EL (cell line): Measurements from ENCODE around the gene JAK3.

Experiments used
- DNase-seq: peaks from one replicate; pipeline ENCODE4 v3.0.0-alpha.2; 2016

JAK3 gene

DNA sequence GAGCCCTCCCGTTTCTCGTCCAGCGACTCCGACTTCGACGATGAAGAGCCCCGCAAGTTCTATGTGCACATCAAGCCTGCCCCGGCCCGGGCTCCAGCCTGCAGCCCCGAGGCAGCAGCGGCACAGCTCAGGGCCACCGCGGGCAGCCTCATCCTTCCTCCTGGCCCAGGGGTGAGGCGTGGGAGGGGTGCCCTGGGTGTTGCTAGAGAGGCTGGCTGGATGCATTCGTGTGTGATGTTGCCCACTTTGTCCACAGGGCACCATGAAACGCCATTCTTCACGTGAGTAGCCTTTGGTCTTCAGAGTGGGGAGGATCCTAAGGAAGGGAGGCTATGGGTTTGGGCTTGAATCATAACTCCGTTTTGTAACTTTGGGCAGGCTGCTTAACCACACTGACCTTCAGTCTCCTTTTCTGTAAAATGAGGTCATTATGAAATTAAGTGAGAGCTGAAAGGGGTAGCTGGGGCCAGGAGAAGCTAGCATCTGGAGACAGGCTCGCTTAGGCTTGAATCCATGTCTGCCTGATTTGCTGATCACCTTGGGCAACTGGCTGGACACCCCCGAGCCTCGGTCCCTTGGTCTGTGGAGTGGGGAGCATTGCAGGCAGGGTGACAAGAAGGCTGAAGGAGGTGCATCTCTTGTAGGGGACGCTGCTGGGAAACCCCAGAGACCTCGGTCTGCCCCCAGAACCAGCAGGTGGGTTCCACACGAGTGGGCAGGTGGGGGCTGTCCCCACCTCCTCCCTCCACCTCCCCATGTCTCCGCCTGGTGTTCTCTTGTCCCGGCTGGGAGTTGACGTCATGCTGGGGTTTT, 71.6 kb downstream of the JAK3 start:
- no peak for DNase-seq

GRCh38 chr19:17775245-17775927, 72.4 kb downstream of the JAK3 start:
- peak; percentile 56 for DNase-seq
